Measurements from ENCODE around the gene CHCHD10.

Gene CHCHD10

GRCh38 chr22:23796461-23796860 lies 28.7 kb upstream of the CHCHD10 start:
- DNase-seq (no peak), ATAC-seq (replicated peaks) (no peak)
- H3K27me3 Mint-ChIP-seq = no peaks in the 10 kb centered on the region
- H3K9me3 Mint-ChIP-seq = no peaks in the 10 kb centered on the region
- H3K4me1 Mint-ChIP-seq (ENCODE audit: low read depth in 2 of 2) = peaks cover 1 to 13% of the 10 kb centered on the region in 2 donors
- H3K27ac Mint-ChIP-seq = no peak overlapping the region
- peaks cover 72% of the 10 kb centered on the region for H3K36me3 Mint-ChIP-seq (ENCODE audit: insufficient read depth)
- H3K4me3 Mint-ChIP-seq = no peak overlapping the region

GRCh38 chr22:23793326-23793725 lies 25.6 kb upstream of the CHCHD10 start:
- Mint-ChIP-seq H3K27ac (no peak overlapping the region), H3K27me3 (no peaks in the 10 kb centered on the region), H3K4me3 (no peak overlapping the region), H3K36me3 (ENCODE audit: insufficient read depth) (peaks cover 45% of the 10 kb centered on the region), H3K9me3 (no peaks in the 10 kb centered on the region), H3K4me1 (ENCODE audit: low read depth in 2 of 2) (peaks cover 9 to 22% of the 10 kb centered on the region in 2 donors)
- DNase-seq = no peak
- no peak for ATAC-seq (replicated peaks)

- Mint-ChIP-seq H3K36me3 (ENCODE audit: insufficient read depth) (peaks cover 36% of the 10 kb centered on the region), H3K4me1 (ENCODE audit: low read depth in 2 of 2) (peaks cover 9 to 22% of the 10 kb centered on the region in 2 donors), H3K27me3 (no peaks in the 10 kb centered on the region), H3K27ac (no peak overlapping the region), H3K4me3 (no peak overlapping the region), H3K9me3 (no peaks in the 10 kb centered on the region)
- no peak for DNase-seq
- no peak for ATAC-seq (replicated peaks)
Observed at GRCh38 chr22:23791738-23792645, 24.2 kb upstream of the CHCHD10 start.

- no peak overlapping the region for H3K4me3 Mint-ChIP-seq
- H3K4me1 Mint-ChIP-seq (ENCODE audit: low read depth in 2 of 2) = peaks cover 12 to 27% of the 10 kb centered on the region in 2 donors
- ATAC-seq (replicated peaks) = no peak
- H3K36me3 Mint-ChIP-seq (ENCODE audit: insufficient read depth) = peaks cover 27% of the 10 kb centered on the region
- no peaks in the 10 kb centered on the region for H3K9me3 Mint-ChIP-seq
- DNase-seq = no peak
- no peak overlapping the region for H3K27ac Mint-ChIP-seq
- H3K27me3 Mint-ChIP-seq = no peaks in the 10 kb centered on the region
Observed at GRCh38 chr22:23790819-23791737, 23.3 kb upstream of the CHCHD10 start.

DNA sequence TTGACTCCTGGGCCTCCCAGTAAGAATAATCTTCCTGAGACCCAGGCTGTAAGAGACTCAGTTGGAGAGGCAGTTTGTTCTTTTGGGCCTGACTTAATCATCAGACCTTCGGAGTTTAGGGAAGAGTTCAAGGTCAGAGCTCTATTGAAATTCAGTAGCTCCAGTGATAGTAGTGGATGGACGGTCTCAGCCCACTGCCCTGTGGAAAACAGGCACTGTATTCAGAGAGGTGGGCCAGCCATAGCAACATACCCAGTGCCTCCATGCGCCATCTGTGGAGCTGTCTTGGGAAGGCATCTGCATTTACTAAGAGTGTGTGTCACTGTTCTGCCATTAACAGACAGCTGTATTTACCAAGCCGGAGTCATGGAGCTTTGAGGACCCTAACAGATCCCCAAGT lies 21.9 kb upstream of the CHCHD10 start:
- Mint-ChIP-seq H3K27ac (peak overlapping the region in 1 of 2 donors; percentile 42), H3K36me3 (ENCODE audit: insufficient read depth) (peaks cover 15% of the 10 kb centered on the region)

DNA sequence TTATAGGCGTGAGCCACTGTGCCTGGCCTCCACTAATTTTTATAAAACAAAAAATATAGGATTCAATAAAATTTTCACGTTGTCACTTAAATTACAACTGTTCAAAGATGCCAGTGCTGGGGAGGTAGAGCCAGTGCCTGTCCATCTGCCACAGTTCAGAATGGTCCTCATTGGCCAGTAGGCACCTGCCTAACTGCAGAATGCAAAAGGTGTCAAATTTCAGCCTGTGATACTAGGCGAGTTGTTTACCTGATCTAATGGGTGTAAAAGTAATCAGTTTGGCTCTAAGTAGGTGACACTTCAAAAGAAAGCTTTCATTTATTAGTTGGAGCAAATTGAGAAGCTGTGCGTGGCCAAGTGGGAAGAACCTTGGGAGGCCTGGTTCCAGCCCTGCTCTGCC lies 21.3 kb upstream of the CHCHD10 start:
- no peaks in the 10 kb centered on the region for H3K9me3 Mint-ChIP-seq
- H3K27me3 Mint-ChIP-seq = no peaks in the 10 kb centered on the region
- DNase-seq = no peak
- peaks cover 13 to 27% of the 10 kb centered on the region in 2 donors for H3K4me1 Mint-ChIP-seq (ENCODE audit: low read depth in 2 of 2)
- H3K4me3 Mint-ChIP-seq = peak overlapping the region; percentile 81 to 85
- peaks cover 10% of the 10 kb centered on the region for H3K36me3 Mint-ChIP-seq (ENCODE audit: insufficient read depth)
- H3K27ac Mint-ChIP-seq = peak overlapping the region in 1 of 2 donors; percentile 66
- no peak for ATAC-seq (replicated peaks)

More for the DNA sequence above, 21.9 kb upstream of the CHCHD10 start:
- DNase-seq = no peak
- Mint-ChIP-seq H3K4me3 (no peak overlapping the region), H3K27me3 (no peaks in the 10 kb centered on the region), H3K4me1 (ENCODE audit: low read depth in 2 of 2) (peaks cover 12 to 27% of the 10 kb centered on the region in 2 donors), H3K9me3 (no peaks in the 10 kb centered on the region)
- no peak for ATAC-seq (replicated peaks)

DNA sequence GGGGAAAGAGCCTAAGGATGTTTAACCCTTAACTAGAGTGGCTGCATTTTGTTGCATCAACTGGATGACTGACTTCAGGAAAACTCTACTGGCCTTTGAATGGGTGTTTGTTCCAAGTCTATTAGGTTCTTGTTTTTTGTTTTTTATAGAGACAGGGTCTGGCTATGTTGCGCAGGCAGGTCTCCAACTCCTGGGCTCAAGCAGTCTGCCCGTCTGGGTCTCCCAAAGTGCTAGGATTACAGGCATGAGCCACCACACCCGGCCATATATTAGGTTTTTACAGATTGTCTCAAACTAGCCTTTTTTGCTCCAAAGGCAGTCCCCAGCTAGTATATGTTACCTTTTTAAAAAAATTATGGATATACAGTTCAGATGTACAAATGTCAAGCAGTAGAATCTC lies 20.1 kb upstream of the CHCHD10 start:
- DNase-seq (no peak), ATAC-seq (replicated peaks) (no peak)
- H3K27ac Mint-ChIP-seq = peak overlapping the region; percentile 90 to 92
- H3K4me3 Mint-ChIP-seq = peak overlapping the region; percentile 81 to 85
- H3K36me3 Mint-ChIP-seq (ENCODE audit: insufficient read depth) = no peaks in the 10 kb centered on the region
- peaks cover 13 to 22% of the 10 kb centered on the region in 2 donors for H3K4me1 Mint-ChIP-seq (ENCODE audit: low read depth in 2 of 2)
- H3K9me3 Mint-ChIP-seq = no peaks in the 10 kb centered on the region
- no peaks in the 10 kb centered on the region for H3K27me3 Mint-ChIP-seq

GRCh38 chr22:23787600-23787896 lies 19.8 kb upstream of the CHCHD10 start:
- peaks cover 13 to 19% of the 10 kb centered on the region in 2 donors for H3K4me1 Mint-ChIP-seq (ENCODE audit: low read depth in 2 of 2)
- H3K27ac Mint-ChIP-seq = peak overlapping the region; percentile 90 to 92
- DNase-seq (no peak), ATAC-seq (replicated peaks) (peak; percentile 31)
- no peaks in the 10 kb centered on the region for H3K9me3 Mint-ChIP-seq
- no peaks in the 10 kb centered on the region for H3K36me3 Mint-ChIP-seq (ENCODE audit: insufficient read depth)
- peak overlapping the region; percentile 81 to 85 for H3K4me3 Mint-ChIP-seq
- H3K27me3 Mint-ChIP-seq = no peaks in the 10 kb centered on the region

- DNase-seq = peak; percentile 81 to 85 (median 84)
- H3K9me3 Mint-ChIP-seq = no peaks in the 10 kb centered on the region
- H3K4me3 Mint-ChIP-seq = peak within 1 kb of the TSS; percentile 81 to 85
- ATAC-seq (replicated peaks) = peak; percentile 86
- H3K4me1 Mint-ChIP-seq (ENCODE audit: low read depth in 2 of 2) = peaks cover 13 to 14% of the 10 kb centered on the region in 2 donors
- no peaks in the 10 kb centered on the region for H3K36me3 Mint-ChIP-seq (ENCODE audit: insufficient read depth)
- H3K27me3 Mint-ChIP-seq = no peaks in the 10 kb centered on the region
- H3K27ac Mint-ChIP-seq = peak within 1 kb of the TSS; percentile 90 to 92
Observed at GRCh38 chr22:23786752-23787599, 19.2 kb upstream of the CHCHD10 start, which contains the start of gene SMARCB1. Gene SMARCB1, plus strand, starts transcription at chr22:23786966. Its CDS starts 204 bp downstream, at chr22:23787170.

DNA sequence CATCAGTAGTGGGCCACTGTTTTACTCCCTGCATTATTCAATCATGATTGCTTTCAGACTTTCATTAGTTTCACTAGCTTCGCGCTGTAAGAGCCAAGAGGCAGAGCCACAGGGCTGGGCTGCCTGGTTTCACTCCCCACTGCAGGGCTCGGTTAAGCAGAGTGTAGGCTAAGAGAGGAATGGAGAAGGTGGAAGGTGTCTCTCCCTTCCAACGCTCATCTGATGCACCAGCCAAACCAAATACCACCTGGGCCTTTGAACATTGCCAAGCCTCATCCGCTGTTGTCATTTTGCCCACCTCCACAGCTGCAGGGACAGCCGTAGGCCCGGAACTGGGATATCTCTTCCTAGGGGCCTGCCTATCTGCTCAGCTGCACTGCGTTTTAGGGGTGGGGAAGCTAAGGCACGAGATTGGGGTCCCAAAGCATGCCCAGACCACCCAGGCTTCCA lies 18.5 kb upstream of the CHCHD10 start:
- Mint-ChIP-seq H3K27me3 (no peaks in the 10 kb centered on the region), H3K27ac (peak overlapping the region; percentile 90 to 92), H3K4me1 (ENCODE audit: low read depth in 2 of 2) (peaks cover 13 to 14% of the 10 kb centered on the region in 2 donors), H3K4me3 (peak overlapping the region; percentile 81 to 85), H3K36me3 (ENCODE audit: insufficient read depth) (no peaks in the 10 kb centered on the region), H3K9me3 (no peaks in the 10 kb centered on the region)
- ATAC-seq (replicated peaks) (no peak), DNase-seq (no peak)

GRCh38 chr22:23784215-23784732 lies 16.5 kb upstream of the CHCHD10 start:
- no peak for ATAC-seq (replicated peaks)
- Mint-ChIP-seq H3K4me3 (peak overlapping the region in 1 of 2 donors; percentile 6), H3K36me3 (ENCODE audit: insufficient read depth) (no peaks in the 10 kb centered on the region), H3K9me3 (no peaks in the 10 kb centered on the region), H3K4me1 (ENCODE audit: low read depth in 2 of 2) (peaks cover 6 to 8% of the 10 kb centered on the region in 2 donors), H3K27me3 (no peaks in the 10 kb centered on the region), H3K27ac (peak overlapping the region in 1 of 2 donors; percentile 65)
- no peak for DNase-seq

DNA sequence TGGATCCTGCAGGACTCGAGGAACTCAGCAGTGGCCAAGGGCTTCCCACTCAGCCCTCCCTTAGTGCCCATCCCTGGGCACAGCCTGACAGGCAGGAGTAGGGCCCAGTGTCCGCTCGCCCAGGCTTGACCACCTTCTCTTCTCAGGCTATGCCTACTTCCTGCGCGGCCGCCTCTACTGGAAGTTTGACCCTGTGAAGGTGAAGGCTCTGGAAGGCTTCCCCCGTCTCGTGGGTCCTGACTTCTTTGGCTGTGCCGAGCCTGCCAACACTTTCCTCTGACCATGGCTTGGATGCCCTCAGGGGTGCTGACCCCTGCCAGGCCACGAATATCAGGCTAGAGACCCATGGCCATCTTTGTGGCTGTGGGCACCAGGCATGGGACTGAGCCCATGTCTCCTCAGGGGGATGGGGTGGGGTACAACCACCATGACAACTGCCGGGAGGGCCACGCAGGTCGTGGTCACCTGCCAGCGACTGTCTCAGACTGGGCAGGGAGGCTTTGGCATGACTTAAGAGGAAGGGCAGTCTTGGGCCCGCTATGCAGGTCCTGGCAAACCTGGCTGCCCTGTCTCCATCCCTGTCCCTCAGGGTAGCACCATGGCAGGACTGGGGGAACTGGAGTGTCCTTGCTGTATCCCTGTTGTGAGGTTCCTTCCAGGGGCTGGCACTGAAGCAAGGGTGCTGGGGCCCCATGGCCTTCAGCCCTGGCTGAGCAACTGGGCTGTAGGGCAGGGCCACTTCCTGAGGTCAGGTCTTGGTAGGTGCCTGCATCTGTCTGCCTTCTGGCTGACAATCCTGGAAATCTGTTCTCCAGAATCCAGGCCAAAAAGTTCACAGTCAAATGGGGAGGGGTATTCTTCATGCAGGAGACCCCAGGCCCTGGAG lies 15.7 kb upstream of the CHCHD10 start:
- no peaks in the 10 kb centered on the region for H3K36me3 Mint-ChIP-seq (ENCODE audit: insufficient read depth)
- H3K9me3 Mint-ChIP-seq = no peaks in the 10 kb centered on the region
- ATAC-seq (replicated peaks) = no peak
- peak overlapping the region in 1 of 2 donors; percentile 65 for H3K27ac Mint-ChIP-seq
- H3K27me3 Mint-ChIP-seq = no peaks in the 10 kb centered on the region
- H3K4me3 Mint-ChIP-seq = no peak overlapping the region
- peaks cover 5 to 7% of the 10 kb centered on the region in 2 donors for H3K4me1 Mint-ChIP-seq (ENCODE audit: low read depth in 2 of 2)
- DNase-seq = no peak

Data from effector memory CD8-positive, alpha-beta T cell (primary cell).